Hepatocyte (in vitro differentiated cells): Measurements from ENCODE around the gene FAM241B. TPM values are rescaled to one million over a fixed set of nuclear protein-coding genes. Genes with fewer than 3 reads are reported as not detected.

ENCODE experiments used
- DNase-seq: peaks from one replicate; pipeline ENCODE4 v3.0.0-alpha.2; 2016; ENCODE audit warnings: low spot score
- H2AFZ ChIP-seq: fragments of 200-600 bp; sonication (generic); 2 replicates; pipeline ENCODE4 v1.6.0; 2016; ENCODE audit warnings: antibody characterized with exemption, mild to moderate bottlenecking
- H3K27ac ChIP-seq: fragments of 200-600 bp; sonication (generic); 2 replicates; pipeline ENCODE4 v1.5.1; 2016; ENCODE audit warnings: mild to moderate bottlenecking
- H3K27me3 ChIP-seq: fragments of 200-600 bp; sonication (generic); 2 replicates; pipeline ENCODE4 v1.6.1; 2016
- H3K36me3 ChIP-seq: fragments of 200-600 bp; sonication (generic); replicated peaks from 2 replicates; pipeline ENCODE4 v1.5.1; 2016; ENCODE audit warnings: low read depth; ENCODE audit not compliant: insufficient read depth
- H3K4me1 ChIP-seq: fragments of 200-600 bp; sonication (generic); 2 replicates; pipeline ENCODE4 v1.5.1; 2016; ENCODE audit warnings: mild to moderate bottlenecking, moderate library complexity; ENCODE audit not compliant: insufficient read depth
- H3K4me2 ChIP-seq: fragments of 200-600 bp; sonication (generic); 2 replicates; pipeline ENCODE4 v1.6.0; 2016
- H3K4me3 ChIP-seq: fragments of 200-600 bp; sonication (generic); 2 replicates; pipeline ENCODE4 v1.5.1; 2016; ENCODE audit warnings: mild to moderate bottlenecking
- H3K79me2 ChIP-seq: fragments of 200-600 bp; sonication (generic); 2 replicates; pipeline ENCODE4 v1.6.0; 2017; ENCODE audit warnings: mild to moderate bottlenecking
- H3K9me2 ChIP-seq: fragments of 200-600 bp; sonication (generic); replicated peaks from 2 replicates; pipeline ENCODE4 v1.6.0; 2017; ENCODE audit warnings: mild to moderate bottlenecking; ENCODE audit not compliant: insufficient read depth
- H3K9me3 ChIP-seq: fragments of 200-600 bp; sonication (generic); 2 replicates; pipeline ENCODE4 v1.5.1; 2016; ENCODE audit warnings: low read depth, mild to moderate bottlenecking
- H4K20me1 ChIP-seq: fragments of 200-600 bp; sonication (generic); 2 replicates; pipeline ENCODE4 v1.6.0; 2016; ENCODE audit warnings: mild to moderate bottlenecking; ENCODE audit not compliant: insufficient read depth, poor library complexity, severe bottlenecking
- EZH2 ChIP-seq: fragments of 200-600 bp; sonication (generic); IDR thresholded peaks from 2 replicates; pipeline ENCODE4 v1.6.1; 2016; ENCODE audit warnings: antibody characterized with exemption, mild to moderate bottlenecking, borderline replicate concordance
- EZH2phosphoT487 ChIP-seq: fragments of 200-600 bp; sonication (generic); IDR thresholded peaks from one replicate; pipeline ENCODE4 v1.6.1; 2018; ENCODE audit warnings: antibody characterized with exemption, mild to moderate bottlenecking, low read depth, moderate library complexity; ENCODE audit not compliant: unreplicated experiment, severe bottlenecking
- WGBS: methylation state at CpG from one replicate; pipeline ENCODE4 v1.1.6; 2016; ENCODE audit warnings: low lambda C conversion rate; ENCODE audit errors: missing lambda C conversion rate; 5-methylcytosine and 5-hydroxymethylcytosine counted together
- polyA plus RNA-seq: library from polyadenylated mRNA; unstranded; fragments of >200 nt; fragmentation: Nextera tagmentation; extraction: Ambion mirVana; gene quantifications from 2 replicates; pipeline ENCODE4 v1.2.1, GENCODE V29; 2016
- total RNA-seq: library from RNA; depleted of rRNA; stranded (reverse); fragments of >200 nt; gene quantifications from 2 replicates; pipeline ENCODE4 v1.2.3, GENCODE V29; 2014
- TF ChIP-seq, protein P1 (sequence below): fragments of 200-600 bp; sonication (generic); IDR thresholded peaks from 2 replicates; pipeline ENCODE4 v1.5.1; 2016; ENCODE audit warnings: antibody characterized with exemption, mild to moderate bottlenecking; ENCODE audit not compliant: poor library complexity

FAM241B gene
- total and polyA plus RNA-seq, 2 experiments from 2014 or later, result 3.7 to 13.7 TPM

DNA sequence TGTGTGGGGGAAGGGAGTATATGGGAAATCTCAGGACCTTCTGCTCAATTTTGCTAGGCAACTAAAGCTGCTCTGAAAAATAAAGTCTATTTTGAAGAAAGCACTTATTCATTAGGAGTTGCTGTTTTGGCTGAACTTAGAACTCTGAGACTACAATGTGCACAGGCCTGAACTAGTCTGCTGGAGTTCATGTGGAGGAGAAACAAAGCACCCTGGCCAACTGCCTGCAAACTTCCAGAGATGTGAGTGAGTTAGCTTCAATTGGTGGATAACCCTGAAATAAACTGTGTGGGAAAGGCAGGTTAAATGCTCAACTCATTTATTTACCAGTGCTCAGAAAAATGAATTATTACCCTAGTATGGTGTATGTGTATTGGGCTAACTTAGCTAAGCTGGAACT lies 17.3 kb upstream of the FAM241B start:
- no peak for DNase-seq
- H2AFZ ChIP-seq, result no peak overlapping the region
- TF ChIP-seq EZH2 (no peak), EZH2phosphoT487 (no peak)
- TF ChIP-seq, protein P1, sequence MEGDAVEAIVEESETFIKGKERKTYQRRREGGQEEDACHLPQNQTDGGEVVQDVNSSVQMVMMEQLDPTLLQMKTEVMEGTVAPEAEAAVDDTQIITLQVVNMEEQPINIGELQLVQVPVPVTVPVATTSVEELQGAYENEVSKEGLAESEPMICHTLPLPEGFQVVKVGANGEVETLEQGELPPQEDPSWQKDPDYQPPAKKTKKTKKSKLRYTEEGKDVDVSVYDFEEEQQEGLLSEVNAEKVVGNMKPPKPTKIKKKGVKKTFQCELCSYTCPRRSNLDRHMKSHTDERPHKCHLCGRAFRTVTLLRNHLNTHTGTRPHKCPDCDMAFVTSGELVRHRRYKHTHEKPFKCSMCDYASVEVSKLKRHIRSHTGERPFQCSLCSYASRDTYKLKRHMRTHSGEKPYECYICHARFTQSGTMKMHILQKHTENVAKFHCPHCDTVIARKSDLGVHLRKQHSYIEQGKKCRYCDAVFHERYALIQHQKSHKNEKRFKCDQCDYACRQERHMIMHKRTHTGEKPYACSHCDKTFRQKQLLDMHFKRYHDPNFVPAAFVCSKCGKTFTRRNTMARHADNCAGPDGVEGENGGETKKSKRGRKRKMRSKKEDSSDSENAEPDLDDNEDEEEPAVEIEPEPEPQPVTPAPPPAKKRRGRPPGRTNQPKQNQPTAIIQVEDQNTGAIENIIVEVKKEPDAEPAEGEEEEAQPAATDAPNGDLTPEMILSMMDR, result no peak

DNA sequence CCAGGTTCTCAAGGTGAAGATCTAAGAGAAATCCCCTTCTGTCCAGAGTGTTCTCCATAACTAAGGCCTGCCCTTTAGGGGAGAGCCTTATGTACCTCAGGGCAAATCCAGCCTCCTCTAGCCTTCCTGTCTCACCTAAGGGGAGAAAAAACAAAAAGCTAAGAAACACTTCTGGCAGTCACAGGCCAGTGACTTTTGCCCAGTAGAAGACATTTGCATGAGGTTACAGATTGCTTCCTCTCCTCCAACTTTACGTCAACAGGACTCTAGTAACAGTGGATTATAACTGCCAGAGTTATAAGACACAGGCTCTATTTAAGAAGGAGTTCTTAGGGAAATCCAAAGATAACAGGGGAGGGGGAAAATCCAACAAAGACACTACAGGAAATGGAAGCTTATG lies 15.9 kb upstream of the FAM241B start:
- no peak overlapping the region for H2AFZ ChIP-seq
- H3K4me3 ChIP-seq, result no peak overlapping the region
- no peaks in the 10 kb centered on the region for H3K79me2 ChIP-seq
- 64% methylated on average over 1 of the region's 1 CpG for WGBS
- no peaks in the 10 kb centered on the region for H3K9me3 ChIP-seq
- no peak overlapping the region for H3K4me2 ChIP-seq
- H3K4me1 ChIP-seq, result no peaks in the 10 kb centered on the region
- H3K27me3 ChIP-seq, result no peaks in the 10 kb centered on the region
- H3K9me2 ChIP-seq, result no peaks in the 10 kb centered on the region
- no peak for DNase-seq
- TF ChIP-seq EZH2phosphoT487 (no peak), EZH2 (no peak)
- TF ChIP-seq, protein P1, result no peak
- no peaks in the 10 kb centered on the region for H4K20me1 ChIP-seq
- H3K36me3 ChIP-seq, result no peaks in the 10 kb centered on the region
- H3K27ac ChIP-seq, result no peak overlapping the region

More for the DNA sequence above, 17.3 kb upstream of the FAM241B start:
- H3K4me3 ChIP-seq, result no peak overlapping the region
- H3K4me2 ChIP-seq, result no peak overlapping the region
- no peaks in the 10 kb centered on the region for H3K4me1 ChIP-seq
- no peaks in the 10 kb centered on the region for H3K27me3 ChIP-seq
- no peak overlapping the region for H3K27ac ChIP-seq
- no peaks in the 10 kb centered on the region for H3K9me3 ChIP-seq
- no peaks in the 10 kb centered on the region for H4K20me1 ChIP-seq
- H3K79me2 ChIP-seq, result no peaks in the 10 kb centered on the region
- no peaks in the 10 kb centered on the region for H3K9me2 ChIP-seq
- H3K36me3 ChIP-seq, result no peaks in the 10 kb centered on the region

DNA sequence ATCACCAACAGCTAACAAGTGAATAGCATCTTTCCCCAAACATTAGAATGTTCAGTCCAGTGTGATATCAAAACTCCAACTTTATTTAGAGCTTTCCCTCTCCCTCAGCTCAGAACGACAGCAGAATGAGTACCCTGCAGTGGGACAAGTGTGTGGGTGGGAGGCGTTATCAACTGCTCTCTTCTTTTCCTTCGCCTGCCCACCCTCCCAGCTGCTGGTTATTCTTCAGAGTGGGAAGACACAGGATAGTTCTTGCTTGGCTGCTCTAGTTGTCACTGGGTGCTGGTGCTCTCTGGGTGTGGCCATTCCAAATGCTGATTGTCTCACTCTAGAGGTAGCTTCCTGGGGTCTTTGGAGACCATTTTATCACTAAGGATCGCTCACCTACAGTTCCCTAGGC lies 13.7 kb upstream of the FAM241B start:
- Histone ChIP-seq H3K9me2 (no peaks in the 10 kb centered on the region), H2AFZ (no peak overlapping the region), H3K9me3 (no peaks in the 10 kb centered on the region), H3K4me3 (no peak overlapping the region), H3K4me2 (no peak overlapping the region), H3K27me3 (no peaks in the 10 kb centered on the region), H3K4me1 (no peaks in the 10 kb centered on the region), H4K20me1 (no peaks in the 10 kb centered on the region), H3K79me2 (no peaks in the 10 kb centered on the region), H3K36me3 (no peaks in the 10 kb centered on the region), H3K27ac (no peak overlapping the region)
- TF ChIP-seq EZH2phosphoT487 (no peak), EZH2 (no peak)
- TF ChIP-seq, protein P1, result no peak
- WGBS, result 80% methylated on average over 4 of the region's 4 CpGs
- DNase-seq, result no peak

DNA sequence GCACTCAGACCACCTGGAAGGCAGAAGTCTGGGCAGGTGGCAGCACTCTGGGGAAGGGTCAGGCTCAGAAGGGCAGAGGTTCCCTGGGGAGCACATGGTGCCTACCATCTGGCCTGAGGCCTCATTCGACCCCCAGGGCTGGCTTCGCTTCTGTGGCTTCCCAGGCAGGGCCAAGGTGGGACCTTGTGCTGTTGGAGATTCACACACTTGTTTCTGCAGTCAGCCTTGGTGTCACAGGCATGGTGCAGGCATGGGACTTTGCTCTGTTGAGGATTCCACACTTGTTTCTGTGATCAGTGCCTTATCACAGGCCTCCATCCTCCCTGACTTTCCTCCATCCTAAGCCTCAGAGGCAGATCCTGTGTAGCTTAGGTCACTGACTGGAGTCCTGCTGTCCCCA lies 11.3 kb upstream of the FAM241B start:
- Histone ChIP-seq H3K4me3 (no peak overlapping the region), H3K9me3 (no peaks in the 10 kb centered on the region), H3K27me3 (no peaks in the 10 kb centered on the region), H3K36me3 (no peaks in the 10 kb centered on the region), H2AFZ (no peak overlapping the region), H3K27ac (no peak overlapping the region), H4K20me1 (no peaks in the 10 kb centered on the region), H3K4me2 (no peak overlapping the region), H3K79me2 (no peaks in the 10 kb centered on the region), H3K4me1 (no peaks in the 10 kb centered on the region), H3K9me2 (no peaks in the 10 kb centered on the region)
- 90% methylated on average over 2 of the region's 2 CpGs for WGBS
- no peak for TF ChIP-seq EZH2
- no peak for TF ChIP-seq EZH2phosphoT487
- TF ChIP-seq, protein P1, result no peak
- no peak for DNase-seq
